Measurements from ENCODE around the gene EDC3.

DNA sequence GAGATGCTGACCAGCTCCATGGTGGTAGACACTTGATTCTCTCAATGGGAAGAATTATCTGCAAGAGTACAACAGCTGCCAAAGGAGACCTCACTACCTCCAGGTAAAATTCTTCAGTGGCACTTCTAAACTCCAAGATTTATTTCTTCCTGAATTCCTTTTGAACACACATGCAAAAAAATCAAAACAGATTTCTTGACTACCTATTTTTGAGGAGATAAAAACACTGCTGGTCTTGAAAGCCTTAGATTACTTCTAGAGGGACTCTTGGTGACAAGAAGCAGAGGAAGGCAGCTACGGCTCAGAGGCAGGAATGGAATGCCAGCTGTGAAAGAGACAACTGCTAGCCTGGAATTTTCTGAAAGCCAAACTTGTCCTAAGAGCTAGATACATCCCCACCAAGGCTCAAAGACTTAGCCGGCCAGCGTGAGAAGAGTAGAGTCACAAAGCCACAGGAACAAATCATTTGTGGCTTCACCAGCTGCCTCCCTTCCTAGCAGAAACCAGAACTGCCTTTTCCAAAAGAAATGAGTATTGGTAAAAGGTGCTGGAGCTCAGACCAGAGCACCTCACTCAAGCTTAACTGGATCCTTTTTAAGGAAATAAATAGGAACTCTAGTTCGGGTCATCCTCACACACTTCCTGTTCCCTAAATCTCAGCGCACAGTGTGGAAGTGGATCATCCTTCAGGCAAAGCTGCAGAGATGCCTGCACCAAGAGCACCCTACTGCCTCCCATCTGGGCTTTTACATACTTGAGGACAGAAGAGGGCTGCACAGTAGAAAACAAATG, 47.6 kb downstream of the EDC3 start:
- TF ChIP-seq, protein P1, sequence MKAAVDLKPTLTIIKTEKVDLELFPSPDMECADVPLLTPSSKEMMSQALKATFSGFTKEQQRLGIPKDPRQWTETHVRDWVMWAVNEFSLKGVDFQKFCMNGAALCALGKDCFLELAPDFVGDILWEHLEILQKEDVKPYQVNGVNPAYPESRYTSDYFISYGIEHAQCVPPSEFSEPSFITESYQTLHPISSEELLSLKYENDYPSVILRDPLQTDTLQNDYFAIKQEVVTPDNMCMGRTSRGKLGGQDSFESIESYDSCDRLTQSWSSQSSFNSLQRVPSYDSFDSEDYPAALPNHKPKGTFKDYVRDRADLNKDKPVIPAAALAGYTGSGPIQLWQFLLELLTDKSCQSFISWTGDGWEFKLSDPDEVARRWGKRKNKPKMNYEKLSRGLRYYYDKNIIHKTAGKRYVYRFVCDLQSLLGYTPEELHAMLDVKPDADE (IDR thresholded peaks at IDR 0.05), result no peak
- no peak for TF ChIP-seq CTCF (conservative IDR thresholded peaks at IDR 0.05; ENCODE audit: low read depth in 2 of 2)

Measured in GM23338 (cell line).